H1 (cell line): ENCODE measurements around the gene RYR3. TPM values are rescaled to one million over a fixed set of nuclear protein-coding genes. Genes with fewer than 3 reads are reported as not detected.

Experiments
- CTCF ChIA-PET: fragments of 300-600 bp; sonication (Branson Sonifier 250); formaldehyde crosslinking; loops from one replicate; lab custom pipeline; 2021; ENCODE audit not compliant: partially characterized antibody; lab: Charles Lee
- POLR2A ChIA-PET: fragments of 300-600 bp; sonication (Branson Sonifier 250); formaldehyde crosslinking; loops from one replicate; lab custom pipeline; 2021; ENCODE audit warnings: inconsistent platforms; ENCODE audit not compliant: partially characterized antibody; lab: Charles Lee
- DNase-seq, 2 experiments: peaks; one replicate each; pipeline versions ENCODE4 v3.0.0 to v3.0.0-alpha.2; 2010 to 2022; ENCODE audit warnings: low spot score in 2 of 2, low read depth in 1 of 2, mixed read lengths in 1 of 2
- FAIRE-seq: peaks from 2 replicates; lab custom pipeline; 2011; peaks lifted over from hg19 to GRCh38; lab: Jason Lieb, UNC
- H2AFZ ChIP-seq: 2 replicates; pipeline ENCODE4 v1.8.1; 2012; ENCODE audit warnings: low read length, inconsistent platforms
- H2AK5ac ChIP-seq: 2 replicates; pipeline ENCODE4 v1.6.1; 2013; ENCODE audit warnings: low read depth, low read length
- H2BK120ac ChIP-seq: replicated peaks from 2 replicates; pipeline ENCODE3; 2013; ENCODE audit warnings: low read depth, low read length, inconsistent platforms
- H2BK12ac ChIP-seq: 2 replicates; pipeline ENCODE4 v1.6.1; 2013; ENCODE audit warnings: low read depth, low read length
- H2BK15ac ChIP-seq: 2 replicates; pipeline ENCODE4 v1.6.1; 2013; ENCODE audit warnings: low read length
- H2BK20ac ChIP-seq: 2 replicates; pipeline ENCODE4 v1.6.1; 2013; ENCODE audit warnings: low read length
- H2BK5ac ChIP-seq: 2 replicates; pipeline ENCODE4 v1.6.1; 2013; ENCODE audit warnings: low read depth, low read length
- H3K14ac ChIP-seq: 2 replicates; pipeline ENCODE4 v1.6.1; 2013; ENCODE audit warnings: inconsistent platforms; ENCODE audit not compliant: insufficient read length
- H3K18ac ChIP-seq: 2 replicates; pipeline ENCODE4 v1.6.1; 2013; ENCODE audit warnings: low read length; ENCODE audit errors: extremely low read depth
- H3K23ac ChIP-seq: 2 replicates; pipeline ENCODE4 v1.6.1; 2013; ENCODE audit warnings: inconsistent platforms; ENCODE audit not compliant: insufficient read length
- H3K23me2 ChIP-seq: 2 replicates; pipeline ENCODE4 v1.6.1; 2013; ENCODE audit warnings: low read depth, low read length
- H3K27ac ChIP-seq: 2 replicates; pipeline ENCODE4 v1.6.1; 2011; ENCODE audit warnings: low read depth, low read length, inconsistent platforms
- H3K27me3 ChIP-seq, 4 experiments: replicated peaks in 1 of 4; 1 replicate in 1 of 4; 2 replicates in 3 of 4; pipeline versions ENCODE4 v1.6.1 to v1.8.1; 2011 to 2013; ENCODE audit warnings: low read length in 3 of 4, mild to moderate bottlenecking in 3 of 4, inconsistent platforms in 2 of 4, mixed read lengths in 2 of 4, moderate library complexity in 1 of 4; ENCODE audit not compliant: control insufficient read depth in 3 of 4, insufficient read depth in 3 of 4; ENCODE audit errors: extremely low read depth in 1 of 4
- H3K36me3 ChIP-seq, 4 experiments: 2 replicates each; pipeline versions ENCODE4 v1.6.1 to v1.8.1; 2011 to 2013; ENCODE audit warnings: mild to moderate bottlenecking in 4 of 4, low read length in 3 of 4, moderate library complexity in 2 of 4, control low read depth in 1 of 4, inconsistent platforms in 1 of 4; ENCODE audit not compliant: insufficient read depth in 4 of 4, control insufficient read depth in 2 of 4
- H3K4ac ChIP-seq: replicated peaks from 2 replicates; pipeline ENCODE3; 2013; ENCODE audit warnings: low read length, low read depth, mixed read lengths, inconsistent platforms; ENCODE audit not compliant: insufficient read length
- H3K4me1 ChIP-seq, 4 experiments: replicated peaks in 1 of 4; 1 replicate in 1 of 4; 2 replicates in 3 of 4; pipeline versions ENCODE4 v1.6.1 to v1.8.1; 2011 to 2013; ENCODE audit warnings: low read length in 3 of 4, inconsistent platforms in 2 of 4, mixed read lengths in 1 of 4; ENCODE audit not compliant: insufficient read depth in 4 of 4, control insufficient read depth in 3 of 4
- H3K4me2 ChIP-seq, 2 experiments: 2 replicates each; pipeline versions ENCODE4 v1.6.1 to v1.8.1; 2011 to 2013; ENCODE audit warnings: low read depth in 2 of 2, low read length in 2 of 2, control low read depth in 1 of 2, inconsistent platforms in 1 of 2, mild to moderate bottlenecking in 1 of 2; ENCODE audit not compliant: insufficient read depth in 1 of 2
- H3K4me3 ChIP-seq, 4 experiments: fragments of 200-600, 300-600 bp in 1 of 4; sonication (generic), shearing (Covaris generic), sonication (Bioruptor Twin) in 1 of 4; 2 replicates each; pipeline versions ENCODE4 v1.5.1 to v1.8.1; 2011 to 2016; ENCODE audit warnings: low read length in 4 of 4, low read depth in 3 of 4, control low read depth in 2 of 4, inconsistent platforms in 2 of 4, mild to moderate bottlenecking in 2 of 4, mixed read lengths in 1 of 4, moderate library complexity in 1 of 4; ENCODE audit not compliant: insufficient read depth in 2 of 4; ENCODE audit errors: extremely low read depth in 1 of 4
- H3K56ac ChIP-seq: replicated peaks from 2 replicates; pipeline ENCODE3; 2013; ENCODE audit warnings: low read depth, mild to moderate bottlenecking, mixed read lengths, low read length, inconsistent platforms; ENCODE audit not compliant: insufficient read length
- H3K79me1 ChIP-seq: 2 replicates; pipeline ENCODE4 v1.6.1; 2013; ENCODE audit warnings: low read depth, low read length, control low read depth
- H3K79me2 ChIP-seq, 2 experiments: 2 replicates each; pipeline versions ENCODE4 v1.6.1 to v1.8.1; 2012 to 2013; ENCODE audit warnings: low read length in 2 of 2, mild to moderate bottlenecking in 2 of 2, inconsistent platforms in 1 of 2; ENCODE audit not compliant: insufficient read depth in 2 of 2, control insufficient read depth in 1 of 2
- H3K9ac ChIP-seq, 4 experiments: replicated peaks in 1 of 4; 1 replicate in 1 of 4; 2 replicates in 3 of 4; pipeline versions ENCODE4 v1.6.1 to v1.8.1; 2011 to 2013; ENCODE audit warnings: low read depth in 3 of 4, low read length in 3 of 4, control low read depth in 2 of 4, mild to moderate bottlenecking in 2 of 4, moderate library complexity in 2 of 4, inconsistent platforms in 1 of 4; ENCODE audit errors: extremely low read depth in 1 of 4
- H3K9me3 ChIP-seq, 2 experiments: 2 replicates each; pipeline versions ENCODE4 v1.6.1 to v1.8.1; 2012 to 2013; ENCODE audit warnings: mild to moderate bottlenecking in 2 of 2, moderate library complexity in 2 of 2, control low read depth in 1 of 2, inconsistent platforms in 1 of 2, low read depth in 1 of 2, low read length in 1 of 2, mixed read lengths in 1 of 2; ENCODE audit not compliant: insufficient read depth in 2 of 2
- H4K20me1 ChIP-seq, 2 experiments: replicated peaks in 1 of 2; 2 replicates each; pipeline versions ENCODE3 to v1.8.1; 2011 to 2013; ENCODE audit warnings: inconsistent platforms in 2 of 2, low read length in 2 of 2, mild to moderate bottlenecking in 1 of 2; ENCODE audit not compliant: insufficient read depth in 2 of 2, control insufficient read depth in 1 of 2
- H4K5ac ChIP-seq: 2 replicates; pipeline ENCODE4 v1.6.1; 2013; ENCODE audit warnings: low read length, low read depth, mixed read lengths, inconsistent platforms; ENCODE audit not compliant: insufficient read length
- H4K8ac ChIP-seq: 2 replicates; pipeline ENCODE4 v1.8.0; 2013; ENCODE audit warnings: mild to moderate bottlenecking, moderate library complexity, low read length, inconsistent platforms; ENCODE audit not compliant: insufficient read depth; ENCODE audit errors: extremely low read depth
- H4K91ac ChIP-seq: replicated peaks from 2 replicates; pipeline ENCODE3; 2013; ENCODE audit warnings: low read length, mixed read lengths, inconsistent platforms; ENCODE audit not compliant: insufficient read length
- CBX8 ChIP-seq: fragments of 300-800, 300-1000 bp; sonication (generic); IDR thresholded peaks from 2 replicates; pipeline ENCODE4 v1.7.1; 2016; ENCODE audit warnings: low read depth, low read length, borderline replicate concordance
- JUND ChIP-seq: IDR thresholded peaks from 2 replicates; pipeline ENCODE4 v1.6.1; 2011; ENCODE audit warnings: mild to moderate bottlenecking, improper control_type of control experiment, low read length
- KDM4A ChIP-seq: IDR thresholded peaks from one replicate; pipeline ENCODE4 v1.7.1; 2012; ENCODE audit warnings: low read depth, mild to moderate bottlenecking, moderate library complexity, low read length, inconsistent platforms; ENCODE audit not compliant: severe bottlenecking
- NANOG ChIP-seq: IDR thresholded peaks from 2 replicates; pipeline ENCODE4 v1.6.1; 2011; ENCODE audit warnings: low read length, low read depth, mild to moderate bottlenecking, inconsistent platforms; ENCODE audit not compliant: insufficient read depth, poor library complexity, severe bottlenecking
- NRF1 ChIP-seq: IDR thresholded peaks from 2 replicates; pipeline ENCODE4 v1.6.1; 2011; ENCODE audit warnings: mild to moderate bottlenecking, low read depth, low read length, improper control_type of control experiment
- PHF8 ChIP-seq: fragments of 200-600 bp; sonication (generic); conservative IDR thresholded peaks from 2 replicates; pipeline ENCODE4 v1.7.1; 2012; ENCODE audit warnings: low read depth, mild to moderate bottlenecking, inconsistent platforms, low read length, moderate library complexity
- RNF2 ChIP-seq: fragments of 200-900, 300-1000 bp; sonication (generic); IDR thresholded peaks from 2 replicates; pipeline ENCODE4 v1.7.1; 2016; ENCODE audit warnings: borderline replicate concordance, low read depth, mild to moderate bottlenecking, antibody characterized with exemption, low read length; ENCODE audit not compliant: poor library complexity, severe bottlenecking; ENCODE audit errors: missing control alignments
- SIX5 ChIP-seq: IDR thresholded peaks from 2 replicates; pipeline ENCODE4 v1.6.1; 2011; ENCODE audit warnings: mild to moderate bottlenecking, low read depth, low read length
- SP4 ChIP-seq: IDR thresholded peaks from 2 replicates; pipeline ENCODE4 v1.6.1; 2012; ENCODE audit warnings: low read length, inconsistent platforms
- SRF ChIP-seq: IDR thresholded peaks from 2 replicates; pipeline ENCODE4 v1.6.1; 2011; ENCODE audit warnings: mild to moderate bottlenecking, low read depth, low read length, moderate library complexity
- SUZ12 ChIP-seq: fragments of 200-600 bp; sonication (generic); IDR thresholded peaks from 2 replicates; pipeline ENCODE4 v1.6.1; 2012; ENCODE audit warnings: mild to moderate bottlenecking, inconsistent platforms, low read length, moderate library complexity, mixed read lengths
- WGBS, 2 experiments: shearing (Covaris generic) in 1 of 2; methylation state at CpG; one replicate each; pipeline versions ENCODE4 v1.1.6 to v1.1.7; 2013 to 2015; ENCODE audit warnings: low lambda C conversion rate in 2 of 2, mixed read lengths in 2 of 2, inconsistent platforms in 1 of 2, low coverage in 1 of 2, missing lambda C conversion rate in 1 of 2; ENCODE audit not compliant: insufficient replicate concordance in 2 of 2, insufficient coverage in 1 of 2, insufficient read length in 1 of 2; ENCODE audit errors: extremely low coverage in 1 of 2, missing lambda C conversion rate in 1 of 2; 5-methylcytosine and 5-hydroxymethylcytosine counted together
- polyA plus RNA-seq, 7 experiments: library from polyadenylated mRNA; depleted of rRNA in 3 of 7; stranded (reverse) in 5 of 7; unstranded in 2 of 7; fragments of >200 nt in 5 of 7; fragments of 200-250 nt in 2 of 7; gene quantifications; 1 replicate in 5 of 7; 2 replicates in 1 of 7; 4 replicates in 1 of 7; pipeline versions ENCODE4 v1.2.1 to v1.2.3, GENCODE V29; 2011 to 2013; ENCODE audit warnings: missing spikeins in 2 of 7, mixed read lengths in 2 of 7
- total RNA-seq: library from RNA; stranded (reverse); fragmentation: NEBNext Ultra II Directional; extraction: Animal tissue kit (Norgen Biotek cat#: 25700); gene quantifications from 2 replicates; pipeline ENCODE4 v1.2.1, GENCODE V29; 2021
- TF ChIP-seq, protein P1 (sequence below): IDR thresholded peaks from 2 replicates; pipeline ENCODE4 v1.6.1; 2012; ENCODE audit warnings: inconsistent platforms
- TF ChIP-seq, protein P2 (sequence below): IDR thresholded peaks from 2 replicates; pipeline ENCODE4 v1.6.1; 2011; ENCODE audit warnings: low read length, improper control_type of control experiment

Gene RYR3
- total and polyA plus RNA-seq, 2 of the 8 experiments (the other 6 are each of a cell fraction or from before 2014, with no cell fraction given): 0.33 to 3.4 TPM

DNA sequence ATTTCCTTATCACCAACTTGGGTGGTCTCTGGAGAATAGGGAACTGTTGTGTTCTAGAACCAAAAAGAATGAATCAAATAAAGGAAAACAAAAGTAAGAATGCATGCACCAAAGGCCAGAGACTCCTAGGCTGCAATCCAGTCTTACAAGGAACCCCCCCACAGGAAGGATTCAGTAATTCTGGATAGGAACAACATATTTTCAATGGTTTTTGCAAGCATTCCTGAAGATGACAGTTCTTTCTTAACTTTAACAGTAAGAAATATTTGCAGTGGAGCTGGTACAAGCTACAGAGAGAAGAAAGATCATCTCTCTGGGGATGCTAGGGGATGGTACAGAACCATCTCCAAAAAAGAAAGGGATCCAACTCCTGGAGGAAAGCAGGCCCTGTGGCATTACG, 541.3 kb downstream of the RYR3 start:
- no peak overlapping the region for H3K9ac ChIP-seq
- no peak overlapping the region for H2AFZ ChIP-seq
- H2BK20ac ChIP-seq: no peak overlapping the region
- no peaks in the 10 kb centered on the region for H3K36me3 ChIP-seq
- no peak overlapping the region for H3K56ac ChIP-seq
- no peak overlapping the region for H4K8ac ChIP-seq
- no peaks in the 10 kb centered on the region for H3K79me2 ChIP-seq
- no peaks in the 10 kb centered on the region for H3K79me1 ChIP-seq
- no peak overlapping the region for H2BK15ac ChIP-seq
- H3K23ac ChIP-seq: no peak overlapping the region
- peaks cover 0 to 6% (median 2%) of the 10 kb centered on the region in 4 experiments; a peak in 3 of 7 replicates for H3K4me1 ChIP-seq
- no peak overlapping the region for H3K27ac ChIP-seq
- H4K91ac ChIP-seq: no peak overlapping the region
- no peaks in the 10 kb centered on the region for H3K9me3 ChIP-seq
- FAIRE-seq (no peak), DNase-seq (no peak)
- H2BK5ac ChIP-seq: no peak overlapping the region
- H3K4ac ChIP-seq: no peak overlapping the region
- H3K23me2 ChIP-seq: no peaks in the 10 kb centered on the region
- WGBS, 2 experiments: 71% methylated on average over 1 of the region's 1 CpG; no CpG with 5 or more reads in 1 of the 2 experiments
- no peak overlapping the region for H3K4me3 ChIP-seq
- POLR2A ChIA-PET: no interaction called here
- no peaks in the 10 kb centered on the region for H4K20me1 ChIP-seq
- no peak overlapping the region for H2BK12ac ChIP-seq
- H3K14ac ChIP-seq: no peak overlapping the region
- no peak overlapping the region for H2AK5ac ChIP-seq
- H2BK120ac ChIP-seq: no peak overlapping the region
- no peak overlapping the region for H3K18ac ChIP-seq
- H3K4me2 ChIP-seq: no peak overlapping the region
- CTCF ChIA-PET: no interaction called here
- H4K5ac ChIP-seq: no peak overlapping the region
- no peaks in the 10 kb centered on the region for H3K27me3 ChIP-seq
- TF ChIP-seq SUZ12 (no peak), NRF1 (no peak), SRF (no peak), PHF8 (no peak), RNF2 (no peak), JUND (no peak), NANOG (no peak), SIX5 (no peak), CBX8 (no peak), SP4 (no peak), KDM4A (no peak)
- TF ChIP-seq, protein P1, sequence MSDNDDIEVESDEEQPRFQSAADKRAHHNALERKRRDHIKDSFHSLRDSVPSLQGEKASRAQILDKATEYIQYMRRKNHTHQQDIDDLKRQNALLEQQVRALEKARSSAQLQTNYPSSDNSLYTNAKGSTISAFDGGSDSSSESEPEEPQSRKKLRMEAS: no peak
- TF ChIP-seq, protein P2, sequence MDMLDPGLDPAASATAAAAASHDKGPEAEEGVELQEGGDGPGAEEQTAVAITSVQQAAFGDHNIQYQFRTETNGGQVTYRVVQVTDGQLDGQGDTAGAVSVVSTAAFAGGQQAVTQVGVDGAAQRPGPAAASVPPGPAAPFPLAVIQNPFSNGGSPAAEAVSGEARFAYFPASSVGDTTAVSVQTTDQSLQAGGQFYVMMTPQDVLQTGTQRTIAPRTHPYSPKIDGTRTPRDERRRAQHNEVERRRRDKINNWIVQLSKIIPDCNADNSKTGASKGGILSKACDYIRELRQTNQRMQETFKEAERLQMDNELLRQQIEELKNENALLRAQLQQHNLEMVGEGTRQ: no peak
